GM19043 (cell line): Measurements from ENCODE around the gene KLF15.

Experiments
- ATAC-seq: cut with Tn5 transposase; IDR thresholded peaks from one replicate; pipeline ENCODE4 v1.9.1; 2021; ENCODE audit warnings: low read depth; ENCODE audit not compliant: unreplicated experiment

The KLF15 gene

GRCh38 chr3:126329927-126330725 is 27.1 kb downstream of the KLF15 start:
- ATAC-seq: no peak

GRCh38 chr3:126326629-126327028 is 30.6 kb downstream of the KLF15 start:
- ATAC-seq: no peak

- no peak for ATAC-seq
Observed at GRCh38 chr3:126322181-126322967, 34.8 kb downstream of the KLF15 start.

DNA sequence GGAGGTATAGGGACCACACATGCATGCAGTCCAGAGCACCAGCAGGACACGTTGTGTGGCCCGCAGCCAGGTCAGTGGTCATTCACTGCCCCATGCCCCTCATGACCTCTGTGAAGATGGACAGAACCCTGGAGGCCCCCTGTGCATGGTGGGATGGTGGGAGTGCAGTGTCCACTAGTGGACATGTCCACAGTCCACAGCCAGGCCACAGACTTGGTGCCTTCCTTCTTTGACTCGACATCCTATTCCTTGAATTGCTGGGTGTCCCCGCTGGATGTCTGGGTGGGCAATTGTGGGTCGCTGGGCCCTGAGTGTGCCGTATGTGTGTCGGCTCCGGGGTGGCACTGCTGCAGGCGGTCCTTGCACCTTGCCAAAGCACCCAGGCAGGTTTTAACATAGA is 35.7 kb downstream of the KLF15 start:
- ATAC-seq: no peak

DNA sequence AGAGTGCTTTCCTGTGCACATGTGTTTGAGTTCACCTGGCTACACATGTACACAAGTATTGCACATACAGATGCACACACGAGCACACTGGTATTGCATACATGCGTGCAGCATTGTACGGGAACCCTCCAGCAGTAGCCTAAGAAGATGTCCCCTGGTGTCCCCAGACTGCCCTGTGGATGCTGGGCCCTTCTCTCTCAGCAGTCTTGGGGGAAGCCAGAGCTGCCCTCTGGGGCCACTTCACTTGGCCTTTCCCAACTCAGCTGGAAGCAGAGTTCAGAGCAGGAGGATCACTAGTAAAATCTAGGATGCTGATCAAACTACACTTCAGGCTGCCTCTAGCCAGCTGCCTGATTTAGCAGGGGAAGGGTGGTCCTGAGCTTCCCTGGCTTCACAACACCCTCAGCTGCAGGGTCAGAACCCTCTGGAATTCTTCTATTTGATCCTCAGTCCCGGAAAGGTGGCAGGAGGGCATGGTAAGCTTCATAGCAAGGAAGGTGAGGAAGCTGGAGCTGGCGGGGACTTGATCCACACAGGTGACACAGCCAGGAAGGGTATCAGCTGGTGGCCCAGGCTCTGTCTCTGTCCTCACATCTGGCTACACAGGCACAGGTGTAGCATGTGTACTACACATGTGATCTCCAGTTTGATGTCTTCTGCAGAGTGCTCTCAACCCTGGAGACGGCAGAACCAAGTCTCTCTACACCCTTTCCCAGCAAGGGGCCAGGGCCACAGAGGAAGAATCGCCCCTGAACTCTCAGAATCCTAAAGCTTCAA is 36.5 kb downstream of the KLF15 start:
- ATAC-seq: no peak

DNA sequence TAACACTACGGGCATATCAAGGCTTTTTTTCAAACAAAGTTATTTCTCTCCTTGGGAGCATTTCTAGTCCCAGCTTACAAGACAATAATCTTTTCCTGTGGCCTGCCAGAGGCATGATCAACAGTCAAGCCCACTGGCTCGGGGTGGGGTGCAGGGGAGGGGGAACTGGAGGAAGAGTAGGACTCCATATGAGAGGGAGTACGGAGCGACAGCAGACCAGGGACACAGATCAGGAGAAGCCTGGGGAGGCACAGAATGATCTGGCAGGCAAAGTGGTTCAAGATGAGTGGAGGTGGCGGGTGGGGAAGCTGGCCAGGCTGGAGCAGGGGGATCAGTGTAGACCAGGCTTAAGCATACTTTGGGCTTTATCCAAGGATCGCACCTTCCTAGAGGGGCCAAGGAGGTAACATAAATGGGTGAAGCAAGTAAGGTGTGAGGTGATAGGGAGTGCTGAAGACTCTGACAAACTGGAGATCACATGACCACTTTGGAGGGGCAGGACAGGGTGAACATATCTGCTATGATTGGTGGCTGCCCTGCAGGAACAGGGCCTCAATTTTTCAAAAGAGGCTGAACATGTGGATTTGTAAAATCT is 37.4 kb downstream of the KLF15 start:
- no peak for ATAC-seq

GRCh38 chr3:126317029-126317996 is 39.9 kb downstream of the KLF15 start:
- no peak for ATAC-seq

- ATAC-seq: no peak
Observed at GRCh38 chr3:126316501-126316939, 40.7 kb downstream of the KLF15 start.

- ATAC-seq: no peak
Observed at GRCh38 chr3:126316031-126316461, 41.2 kb downstream of the KLF15 start.

DNA sequence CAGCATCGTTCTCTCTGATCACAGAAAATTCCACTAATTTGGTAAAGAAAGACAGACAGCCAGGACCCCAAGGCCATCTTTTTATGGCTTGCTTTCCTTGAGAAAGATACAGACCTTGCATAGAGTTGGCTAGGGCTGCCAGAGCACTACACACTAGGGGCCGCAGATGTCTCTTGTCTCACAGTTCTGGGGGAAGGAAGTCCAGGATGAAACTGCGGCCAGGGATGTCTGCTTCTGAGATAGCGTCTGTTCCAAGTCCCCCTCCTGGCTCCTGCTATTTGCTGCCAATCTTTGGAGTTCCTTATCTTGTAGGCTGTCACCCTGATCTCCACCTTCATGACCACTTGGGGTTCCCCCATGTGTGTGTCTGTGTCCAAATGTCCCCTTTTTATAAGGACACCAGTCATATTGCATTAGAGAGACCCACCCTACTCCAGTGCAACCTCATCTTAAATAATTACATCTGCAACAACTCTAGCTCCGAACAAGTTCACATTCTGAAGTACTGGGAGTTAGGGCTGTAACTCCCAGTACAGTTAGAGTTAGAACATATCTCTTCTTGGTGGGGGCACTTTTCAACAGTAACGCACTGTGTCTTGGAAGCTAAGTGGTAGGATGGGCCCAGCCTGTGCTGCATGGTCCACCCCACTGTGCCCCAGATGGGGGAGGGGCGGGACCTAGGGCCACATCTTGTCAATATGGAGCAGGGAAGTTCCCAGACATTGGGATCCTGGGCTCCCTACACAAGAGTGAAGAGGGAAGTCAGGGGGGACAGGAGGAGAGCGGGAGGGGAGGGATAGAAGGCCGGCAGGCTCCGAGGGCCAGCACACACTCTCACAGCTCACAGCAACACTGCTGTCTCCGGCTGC is 42.2 kb downstream of the KLF15 start:
- no peak for ATAC-seq

- no peak for ATAC-seq
Observed at GRCh38 chr3:126314305-126314789, 42.9 kb downstream of the KLF15 start.

- no peak for ATAC-seq
Observed at GRCh38 chr3:126313580-126314304, 43.5 kb downstream of the KLF15 start.

- ATAC-seq: no peak
Observed at GRCh38 chr3:126313166-126313565, 44.0 kb downstream of the KLF15 start.

DNA sequence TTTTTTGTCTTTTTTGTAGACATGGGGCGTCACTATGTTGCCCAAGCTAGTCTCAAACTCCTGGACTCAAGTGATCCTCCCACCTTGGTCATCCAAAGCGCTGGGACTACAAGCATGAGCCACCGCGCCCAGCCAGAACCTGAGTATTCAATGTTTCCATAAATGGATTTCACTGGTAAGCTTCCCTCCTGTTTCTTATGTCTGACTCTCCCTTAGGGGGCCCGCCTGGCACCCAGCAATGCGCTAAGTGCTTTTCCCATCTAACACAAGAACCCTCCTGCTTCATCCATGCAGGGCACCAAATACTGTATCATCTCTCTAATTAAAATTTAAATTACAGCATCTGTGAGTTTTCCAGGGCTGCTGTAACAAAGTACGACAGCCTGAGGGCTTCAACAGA is 44.9 kb downstream of the KLF15 start:
- ATAC-seq: no peak

DNA sequence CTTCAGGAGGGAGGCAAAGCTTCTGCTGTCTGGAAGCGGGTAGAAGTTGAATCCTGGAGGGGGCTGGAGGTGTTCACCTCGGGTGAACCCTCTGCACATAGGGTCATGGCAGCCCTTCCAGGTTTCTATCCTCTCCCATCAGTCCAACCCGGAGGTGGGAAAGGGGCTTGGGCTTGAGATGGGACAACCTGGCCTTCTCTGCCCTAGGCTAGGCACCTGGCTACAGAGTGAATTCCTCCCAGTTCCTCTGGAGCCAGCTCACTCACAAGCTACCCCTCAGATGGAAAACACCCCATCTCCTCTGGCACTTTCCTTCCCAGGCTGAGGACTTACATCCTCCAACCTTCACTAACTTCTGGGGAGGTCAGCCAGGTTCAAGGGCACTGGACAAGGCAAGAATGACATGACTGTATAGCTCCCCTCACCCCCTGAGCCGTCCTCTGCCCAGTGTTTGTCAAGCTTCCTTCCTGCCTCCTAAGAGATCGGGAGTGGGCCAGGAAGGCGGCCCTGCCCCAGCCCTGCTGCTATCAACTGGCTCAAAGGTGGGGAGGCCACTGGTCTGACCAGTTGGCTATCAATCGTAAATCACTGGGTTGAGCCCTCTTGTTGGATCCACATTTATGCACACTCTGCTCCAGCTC is 45.8 kb downstream of the KLF15 start:
- ATAC-seq: no peak

- no peak for ATAC-seq
Observed at GRCh38 chr3:126310816-126311215, 46.4 kb downstream of the KLF15 start.
